Immature natural killer cell (primary cell): ENCODE data around the gene ZBTB16. TPM values are rescaled to one million over a fixed set of nuclear protein-coding genes. Genes with fewer than 3 reads are reported as not detected.
A peak's percentile ranks its signal among the peaks of the same experiment; 100 is the strongest.

Experiments
- DNase-seq, 3 donors: peaks; one replicate each; pipeline ENCODE4 v3.0.0; 2022; ENCODE audit warnings: mixed read lengths in 1 of 3
- H3K27ac Mint-ChIP-seq, 6 donors: one replicate each; pipeline ENCODE4 v1.8.0; 2020; ENCODE audit warnings: mixed read lengths in 6 of 6, mild to moderate bottlenecking in 5 of 6, inconsistent platforms in 4 of 6, moderate library complexity in 3 of 6
- H3K27me3 Mint-ChIP-seq, 3 donors: one replicate each; pipeline ENCODE4 v1.8.0; 2020 to 2021; ENCODE audit warnings: low read depth in 3 of 3, mild to moderate bottlenecking in 3 of 3, mixed read lengths in 3 of 3, moderate library complexity in 3 of 3, inconsistent platforms in 1 of 3
- H3K36me3 Mint-ChIP-seq, 3 donors: one replicate each; pipeline ENCODE4 v1.8.0; 2020; ENCODE audit warnings: mixed read lengths in 3 of 3, inconsistent platforms in 2 of 3, mild to moderate bottlenecking in 2 of 3
- H3K4me1 Mint-ChIP-seq, 2 donors: one replicate each; pipeline ENCODE4 v1.8.0; 2020; ENCODE audit warnings: inconsistent platforms in 2 of 2, mild to moderate bottlenecking in 2 of 2, mixed read lengths in 2 of 2, moderate library complexity in 1 of 2
- H3K4me3 Mint-ChIP-seq, 5 donors: one replicate each; pipeline ENCODE4 v1.8.0; 2020; ENCODE audit warnings: mild to moderate bottlenecking in 5 of 5, mixed read lengths in 5 of 5, inconsistent platforms in 3 of 5, moderate library complexity in 3 of 5
- H3K9me3 Mint-ChIP-seq, 6 donors: one replicate each; pipeline ENCODE4 v1.8.0; 2020; ENCODE audit warnings: mild to moderate bottlenecking in 6 of 6, mixed read lengths in 6 of 6, inconsistent platforms in 4 of 6, moderate library complexity in 3 of 6
- polyA plus RNA-seq, 3 donors: library from polyadenylated mRNA; unstranded; fragments of 300-500 nt; fragmentation: Illumina TruSeq; gene quantifications; one replicate each; pipeline ENCODE4 v1.2.3, GENCODE V29; 2021

ZBTB16 gene
- polyA plus RNA-seq, 3 donors from 2014 or later = 90.4 to 197 (median 92.5) TPM

DNA sequence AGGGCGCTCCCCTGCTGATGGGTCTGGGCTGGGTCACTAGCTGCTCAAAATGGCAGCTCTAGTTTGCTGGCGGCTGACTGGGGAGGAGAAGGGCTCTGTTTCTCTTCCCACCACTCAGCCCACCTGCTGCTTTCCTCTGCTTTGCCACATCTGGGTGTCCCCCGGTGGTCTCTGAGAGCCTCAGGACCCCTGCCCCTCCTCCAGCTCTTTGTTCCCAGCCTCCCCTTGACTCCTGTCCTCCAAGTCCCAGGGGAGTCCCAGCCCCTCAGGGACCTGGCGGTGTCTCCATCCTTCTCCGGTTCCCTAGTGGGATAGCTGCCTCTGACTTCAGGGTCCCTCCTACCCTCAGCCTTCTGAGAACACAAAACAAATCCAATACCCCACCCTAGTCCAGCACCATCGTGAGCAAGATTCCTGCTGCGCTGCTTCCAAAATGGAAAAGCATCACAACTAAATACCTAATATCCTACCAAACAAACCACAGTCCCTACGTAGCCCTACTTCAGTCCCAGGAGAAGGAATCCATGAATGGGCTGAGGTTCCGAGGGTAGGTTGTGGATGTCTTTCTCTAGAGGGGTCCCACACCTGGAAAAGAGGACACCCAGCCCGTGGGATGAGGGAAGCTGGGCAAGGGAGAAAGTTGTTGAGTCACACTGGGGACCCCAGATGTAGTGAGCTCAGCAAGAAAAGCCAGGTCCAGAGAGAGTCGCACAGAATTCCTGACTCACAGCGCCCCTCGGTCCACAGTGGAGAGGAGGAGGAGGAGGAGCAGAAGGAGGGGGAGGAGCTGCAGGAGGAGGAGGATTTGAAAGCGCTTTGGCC, 191.7 kb downstream of the ZBTB16 start:
- Mint-ChIP-seq H3K27ac (peak overlapping the region in 4 of 6 donors; percentile 62 to 69 (median 68)), H3K9me3 (no peaks in the 10 kb centered on the region), H3K36me3 (peaks cover 18 to 35% (median 24%) of the 10 kb centered on the region in 3 donors), H3K4me1 (peaks cover 16 to 30% of the 10 kb centered on the region in 2 donors), H3K4me3 (peak overlapping the region in 1 of 5 donors; percentile 2), H3K27me3 (peaks cover 4 to 16% (median 15%) of the 10 kb centered on the region in 3 donors)
- no peak for DNase-seq

DNA sequence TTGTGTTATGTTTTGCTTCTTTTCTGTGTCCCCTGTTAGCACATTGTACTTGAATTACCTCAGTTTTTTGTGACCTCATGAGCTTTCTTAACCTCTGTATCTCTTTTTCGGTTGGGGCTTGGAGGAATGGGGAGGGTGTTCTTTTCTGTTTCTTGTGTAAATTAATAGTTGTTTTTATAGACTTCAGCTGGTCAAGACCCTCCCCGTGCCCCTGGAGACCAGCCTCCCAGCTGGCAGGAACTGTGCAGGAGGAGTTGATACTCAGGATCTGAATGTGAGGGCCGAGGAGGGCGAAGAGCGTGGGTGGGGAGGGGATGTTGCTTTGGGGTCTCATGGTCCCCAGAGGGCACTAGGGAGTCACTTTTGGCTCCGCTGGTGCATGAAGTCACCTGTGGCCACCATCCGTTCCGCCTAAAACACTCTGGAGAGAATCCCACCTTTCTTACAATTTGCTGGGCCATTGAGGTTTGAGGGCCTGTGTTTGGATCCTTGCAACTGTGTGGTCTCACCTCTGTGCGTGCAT, 192.4 kb downstream of the ZBTB16 start:
- H3K4me3 Mint-ChIP-seq = peak overlapping the region in 1 of 5 donors; percentile 28
- H3K9me3 Mint-ChIP-seq = no peaks in the 10 kb centered on the region
- H3K27ac Mint-ChIP-seq = peak overlapping the region in 3 of 6 donors; percentile 40 to 68 (median 54)
- peaks cover 14 to 30% (median 18%) of the 10 kb centered on the region in 3 donors for H3K36me3 Mint-ChIP-seq
- H3K4me1 Mint-ChIP-seq = peaks cover 10 to 24% of the 10 kb centered on the region in 2 donors
- DNase-seq = no peak
- peaks cover 7 to 16% (median 13%) of the 10 kb centered on the region in 3 donors for H3K27me3 Mint-ChIP-seq

DNA sequence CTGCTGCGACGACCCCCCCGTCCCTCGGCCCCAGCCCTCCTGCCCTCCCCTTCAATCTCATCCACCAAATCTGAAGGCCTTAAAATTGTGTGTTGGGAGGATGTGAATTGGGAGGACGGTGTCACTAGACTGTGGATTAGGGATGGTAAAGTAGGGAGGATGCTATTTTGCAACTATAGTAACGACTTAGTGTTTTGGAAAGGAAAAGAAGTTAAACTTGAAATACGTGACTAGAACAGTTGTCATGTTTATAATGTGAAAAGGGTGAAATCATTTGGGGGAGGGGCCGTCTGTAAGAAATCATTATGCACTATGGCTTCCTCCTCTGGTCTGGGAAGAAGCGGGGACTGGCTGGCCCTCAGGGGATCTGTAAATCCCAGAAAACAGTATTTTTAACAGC, 193.3 kb downstream of the ZBTB16 start:
- Mint-ChIP-seq H3K36me3 (peaks cover 14 to 22% (median 18%) of the 10 kb centered on the region in 3 donors), H3K27ac (peak overlapping the region in 5 of 6 donors; percentile 34 to 63 (median 55)), H3K4me1 (peaks cover 5 to 15% of the 10 kb centered on the region in 2 donors), H3K27me3 (peaks cover 9 to 16% (median 13%) of the 10 kb centered on the region in 3 donors), H3K4me3 (no peak overlapping the region), H3K9me3 (no peaks in the 10 kb centered on the region)
- DNase-seq = no peak

DNA sequence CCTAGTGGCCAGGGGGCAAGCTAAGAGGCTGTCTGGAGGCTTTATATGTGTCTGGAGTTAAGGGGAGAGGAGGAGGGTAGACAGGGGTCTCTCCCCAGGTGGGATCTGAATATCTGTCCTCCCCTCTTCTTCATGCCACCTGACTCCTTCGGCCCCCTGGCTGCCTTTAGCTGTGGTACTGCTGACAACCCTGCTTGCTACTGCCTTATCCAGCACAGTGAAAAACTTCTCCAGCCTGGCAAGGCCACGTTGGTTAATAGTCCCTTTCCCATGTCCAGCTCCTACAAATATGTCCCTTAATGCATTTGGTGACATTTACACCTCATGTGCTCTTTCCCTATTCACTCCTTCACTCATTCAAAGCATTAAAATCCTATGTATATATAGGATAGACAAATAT, 194.3 kb downstream of the ZBTB16 start:
- peaks cover 6 to 10% of the 10 kb centered on the region in 2 donors for H3K4me1 Mint-ChIP-seq
- peak overlapping the region in 4 of 6 donors; percentile 2 to 63 (median 40) for H3K27ac Mint-ChIP-seq
- H3K4me3 Mint-ChIP-seq = no peak overlapping the region
- peaks cover 11 to 19% (median 15%) of the 10 kb centered on the region in 3 donors for H3K27me3 Mint-ChIP-seq
- DNase-seq = no peak
- peaks cover 14 to 18% (median 16%) of the 10 kb centered on the region in 3 donors for H3K36me3 Mint-ChIP-seq
- no peaks in the 10 kb centered on the region for H3K9me3 Mint-ChIP-seq

DNA sequence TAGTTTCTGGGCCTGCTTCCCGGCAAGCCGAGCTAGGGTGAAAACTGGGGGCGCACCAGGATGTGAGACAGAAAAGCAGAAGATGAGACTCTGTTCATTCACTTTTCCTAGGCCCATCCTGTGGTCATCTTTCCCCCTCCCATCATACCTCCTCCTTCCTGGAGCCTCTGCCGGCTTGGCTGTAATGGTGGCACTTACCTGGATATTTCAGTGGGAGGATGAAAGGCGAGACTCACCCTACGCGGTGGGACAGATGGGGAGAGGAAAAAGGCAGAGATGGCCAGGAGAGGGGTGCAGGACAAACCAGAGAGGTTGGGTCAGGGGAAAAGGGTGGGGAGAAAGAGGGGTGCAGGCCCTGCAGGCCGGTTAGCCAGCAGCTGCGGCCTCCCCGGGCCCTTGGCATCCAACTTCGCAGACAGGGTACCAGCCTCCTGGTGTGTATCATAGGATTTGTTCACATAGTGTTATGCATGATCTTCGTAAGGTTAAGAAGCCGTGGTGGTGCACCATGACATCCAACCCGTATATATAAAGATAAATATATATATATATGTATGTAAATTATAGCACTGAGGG, 195.1 kb downstream of the ZBTB16 start:
- Mint-ChIP-seq H3K4me1 (peaks cover 8 to 14% of the 10 kb centered on the region in 2 donors), H3K9me3 (no peaks in the 10 kb centered on the region), H3K27me3 (peaks cover 12 to 22% (median 21%) of the 10 kb centered on the region in 3 donors), H3K27ac (peak overlapping the region in 3 of 6 donors; percentile 5 to 42 (median 29)), H3K36me3 (peaks cover 14 to 18% (median 15%) of the 10 kb centered on the region in 3 donors), H3K4me3 (no peak overlapping the region)
- no peak for DNase-seq

DNA sequence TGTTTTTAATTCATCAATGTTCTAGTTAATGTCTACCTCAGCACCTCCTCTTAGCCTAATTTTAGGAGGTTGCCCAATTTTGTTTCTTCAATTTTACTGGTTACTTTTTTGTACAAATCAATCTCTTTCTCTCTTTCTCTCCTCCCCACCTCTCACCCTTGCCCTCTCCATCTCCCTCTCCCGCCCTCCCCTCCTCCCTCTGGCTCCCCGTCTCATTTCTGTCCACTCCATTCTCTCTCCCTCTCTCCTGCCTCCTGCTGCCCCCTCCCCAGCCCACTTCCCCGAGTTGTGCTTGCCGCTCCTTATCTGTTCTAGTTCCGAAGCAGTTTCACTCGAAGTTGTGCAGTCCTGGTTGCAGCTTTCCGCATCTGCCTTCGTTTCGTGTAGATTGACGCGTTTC, 195.8 kb downstream of the ZBTB16 start:
- peaks cover 10 to 16% (median 12%) of the 10 kb centered on the region in 3 donors for H3K36me3 Mint-ChIP-seq
- no peaks in the 10 kb centered on the region for H3K9me3 Mint-ChIP-seq
- peaks cover 7 to 14% of the 10 kb centered on the region in 2 donors for H3K4me1 Mint-ChIP-seq
- peak overlapping the region in 1 of 6 donors; percentile 6 for H3K27ac Mint-ChIP-seq
- no peak for DNase-seq
- H3K27me3 Mint-ChIP-seq = peaks cover 15 to 24% (median 24%) of the 10 kb centered on the region in 3 donors
- H3K4me3 Mint-ChIP-seq = no peak overlapping the region

DNA sequence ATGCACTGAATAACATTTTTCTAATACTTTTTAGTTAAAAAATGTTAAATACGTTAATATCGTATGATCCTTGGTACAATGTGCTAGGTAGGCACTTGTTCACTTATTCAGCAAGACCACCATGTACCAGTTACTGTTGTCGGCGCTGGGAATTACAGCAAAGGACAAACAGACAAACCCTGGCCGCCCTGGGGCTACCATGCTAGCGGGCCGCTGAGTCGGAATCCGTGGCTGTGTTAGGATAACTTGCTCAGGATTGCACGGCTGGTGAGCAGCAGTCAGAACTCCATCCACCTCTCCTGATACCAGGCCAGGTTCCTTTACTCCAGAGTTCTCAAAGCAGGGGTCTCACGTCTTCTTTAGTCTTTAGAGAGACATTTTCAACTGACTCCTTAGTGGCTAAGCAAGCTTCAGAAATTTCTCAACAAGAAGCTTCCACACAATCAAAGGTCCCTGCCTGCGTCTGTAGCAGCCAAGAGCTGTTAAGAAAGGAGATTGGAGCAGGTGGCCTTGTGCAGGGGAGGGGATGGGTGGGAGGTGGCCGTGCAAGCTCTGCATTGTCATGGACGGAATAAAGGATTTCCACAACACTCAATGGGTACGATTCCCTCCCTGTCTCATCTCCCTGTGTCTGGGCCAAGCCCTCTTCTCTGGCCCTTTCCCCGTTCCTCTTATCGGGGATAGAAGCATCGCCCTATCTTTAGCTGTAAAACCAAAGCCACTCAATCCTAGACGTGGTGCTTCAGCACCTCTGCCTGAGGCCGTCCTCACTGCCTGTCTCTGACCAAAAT, 196.9 kb downstream of the ZBTB16 start:
- Mint-ChIP-seq H3K4me3 (no peak overlapping the region), H3K9me3 (no peaks in the 10 kb centered on the region), H3K36me3 (peaks cover 3 to 9% (median 8%) of the 10 kb centered on the region in 3 donors), H3K27me3 (peaks cover 15 to 30% (median 23%) of the 10 kb centered on the region in 3 donors), H3K4me1 (peaks cover 6 to 12% of the 10 kb centered on the region in 2 donors), H3K27ac (peak overlapping the region in 5 of 6 donors; percentile 2 to 45 (median 12))
- no peak for DNase-seq

DNA sequence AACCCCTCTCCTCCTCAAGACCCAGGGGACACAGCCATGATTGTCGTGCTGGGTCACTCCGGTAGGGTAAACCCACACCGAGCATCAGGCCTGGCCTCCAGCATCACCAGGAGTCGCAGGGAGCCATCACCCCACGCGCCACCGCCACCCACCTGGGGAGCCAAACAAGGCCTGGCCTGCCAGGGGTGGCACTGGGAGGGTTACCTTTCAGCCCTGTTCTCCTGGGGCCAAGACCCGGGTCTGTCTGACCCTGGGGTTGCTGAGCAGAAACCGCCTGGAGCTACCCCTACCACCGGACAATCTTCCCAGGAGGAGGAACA, 197.4 kb downstream of the ZBTB16 start:
- Mint-ChIP-seq H3K27ac (peak overlapping the region in 3 of 6 donors; percentile 2 to 45 (median 6)), H3K36me3 (peaks cover 0 to 9% (median 6%) of the 10 kb centered on the region in 3 donors), H3K4me1 (peaks cover 6 to 7% of the 10 kb centered on the region in 2 donors), H3K27me3 (peaks cover 15 to 32% (median 21%) of the 10 kb centered on the region in 3 donors), H3K9me3 (no peaks in the 10 kb centered on the region), H3K4me3 (no peak overlapping the region)
- no peak for DNase-seq

DNA sequence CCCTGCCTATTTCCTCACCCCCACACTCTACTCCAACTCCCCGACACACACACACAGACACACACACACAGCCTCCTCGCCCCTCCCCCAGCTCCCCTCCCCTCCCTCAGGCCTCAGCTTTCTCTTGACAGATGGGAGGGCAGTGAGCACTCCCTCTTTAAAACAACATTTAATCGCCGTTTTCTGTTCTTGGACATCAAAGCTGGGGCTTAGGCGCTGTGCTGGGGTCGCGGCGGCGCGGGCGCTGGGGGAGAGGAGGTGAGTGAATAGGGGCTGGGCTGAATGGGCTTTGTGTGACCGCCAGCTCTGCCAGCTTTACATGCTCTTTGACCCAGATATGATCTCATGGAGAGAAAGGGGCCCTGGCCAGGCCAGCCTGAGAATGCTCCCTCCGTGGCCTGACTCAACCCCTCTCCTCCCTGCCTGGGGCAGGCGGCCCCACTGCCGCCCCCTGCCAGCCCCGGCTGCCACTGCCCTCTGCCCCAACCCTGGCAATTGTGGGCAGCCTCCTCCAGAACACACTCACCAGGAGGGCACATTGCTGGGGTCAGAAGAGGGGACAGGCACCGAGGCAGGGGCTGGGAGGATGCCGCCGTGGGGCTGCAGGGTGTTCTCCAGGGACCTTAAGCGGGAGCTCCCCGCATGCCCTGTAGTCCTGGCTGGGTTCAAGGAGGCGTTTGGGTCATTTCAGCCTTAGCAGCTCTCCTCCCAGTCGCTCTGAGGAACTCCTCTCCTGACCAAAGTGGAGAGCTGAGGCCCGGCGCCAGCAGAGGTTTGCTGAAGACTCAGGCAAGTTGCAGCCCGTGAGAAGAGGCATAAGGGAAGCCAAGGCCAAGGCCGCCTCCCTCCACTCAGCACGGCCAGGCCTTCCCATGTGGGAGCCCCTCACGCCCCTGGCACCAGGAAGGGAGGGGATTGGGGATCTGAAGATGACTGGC, 198.4 kb downstream of the ZBTB16 start:
- Mint-ChIP-seq H3K4me3 (no peak overlapping the region), H3K9me3 (no peaks in the 10 kb centered on the region), H3K4me1 (peaks cover 6 to 7% of the 10 kb centered on the region in 2 donors), H3K27me3 (peaks cover 15 to 29% (median 19%) of the 10 kb centered on the region in 3 donors), H3K36me3 (peaks cover 0 to 6% (median 4%) of the 10 kb centered on the region in 3 donors), H3K27ac (peak overlapping the region in 4 of 6 donors; percentile 6 to 80 (median 56))
- DNase-seq = no peak

DNA sequence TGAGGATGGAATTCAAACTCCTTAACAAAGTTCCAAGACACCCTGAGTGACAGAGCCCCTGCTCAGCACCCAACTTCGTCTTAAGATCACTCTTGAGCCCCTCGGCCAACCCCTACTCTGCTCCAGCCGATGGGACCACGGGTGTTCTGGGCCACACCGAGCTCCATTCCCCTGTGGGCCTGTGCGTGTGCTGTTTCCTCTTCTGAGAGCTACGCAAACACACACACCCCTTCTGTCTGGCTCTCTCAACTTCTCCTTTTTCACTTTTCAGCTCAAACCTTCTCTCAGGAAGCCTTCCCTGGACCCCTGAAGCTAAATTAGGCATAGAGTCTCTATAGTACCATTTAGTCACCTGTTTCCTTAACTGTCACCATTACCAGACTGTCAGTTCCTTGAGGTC, 199.2 kb downstream of the ZBTB16 start:
- Mint-ChIP-seq H3K9me3 (no peaks in the 10 kb centered on the region), H3K36me3 (peaks cover 0 to 6% (median 4%) of the 10 kb centered on the region in 3 donors), H3K27me3 (peaks cover 13 to 26% (median 19%) of the 10 kb centered on the region in 3 donors), H3K27ac (peak overlapping the region; percentile 2 to 80 (median 56)), H3K4me3 (no peak overlapping the region), H3K4me1 (peaks cover 6 to 7% of the 10 kb centered on the region in 2 donors)
- no peak for DNase-seq

DNA sequence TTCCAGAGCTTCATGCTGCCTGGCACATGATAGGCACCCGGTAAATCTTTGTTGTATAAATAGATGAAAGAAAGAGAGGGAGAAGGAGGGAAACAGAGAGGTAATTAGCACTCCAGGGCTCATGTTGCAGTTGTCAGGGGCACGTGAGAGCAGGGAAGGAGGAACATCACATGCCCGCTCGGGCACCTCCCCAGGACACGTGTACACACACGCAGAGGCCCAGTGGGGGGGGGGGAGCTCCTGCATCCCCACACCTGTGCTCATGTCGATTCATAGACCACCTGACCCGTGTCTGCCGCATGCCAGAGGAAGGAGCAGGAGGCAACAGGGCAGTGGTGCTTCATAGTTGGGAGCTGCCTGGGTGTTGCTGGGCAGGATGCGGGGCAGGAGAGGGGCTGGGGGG, 199.6 kb downstream of the ZBTB16 start:
- H3K4me3 Mint-ChIP-seq = no peak overlapping the region
- H3K36me3 Mint-ChIP-seq = peaks cover 0 to 4% (median 4%) of the 10 kb centered on the region in 3 donors
- no peak for DNase-seq
- no peaks in the 10 kb centered on the region for H3K9me3 Mint-ChIP-seq
- peaks cover 6 to 7% of the 10 kb centered on the region in 2 donors for H3K4me1 Mint-ChIP-seq
- H3K27ac Mint-ChIP-seq = peak overlapping the region in 5 of 6 donors; percentile 2 to 73 (median 43)
- H3K27me3 Mint-ChIP-seq = peaks cover 13 to 24% (median 19%) of the 10 kb centered on the region in 3 donors

DNA sequence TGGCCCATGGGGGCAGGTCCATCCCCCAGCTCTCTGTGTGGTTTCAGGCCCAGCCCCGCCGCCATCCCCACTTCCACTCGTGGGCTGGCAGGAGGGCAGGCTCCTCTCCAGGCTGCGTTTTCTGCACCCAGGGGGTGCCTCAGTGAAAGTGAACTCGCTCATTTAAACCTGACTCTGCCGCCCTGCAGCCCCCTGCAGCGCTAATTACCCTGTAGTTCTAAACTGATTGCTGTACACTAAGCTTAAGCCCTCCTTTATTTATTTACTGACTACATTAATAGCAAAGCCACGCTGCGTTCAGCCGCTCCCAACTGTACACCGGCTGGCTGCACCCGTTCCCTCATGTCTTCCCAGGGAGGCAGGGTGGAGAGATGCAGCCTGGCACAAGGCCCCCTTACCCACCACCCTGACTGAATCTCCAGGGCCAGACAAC, 200.1 kb downstream of the ZBTB16 start:
- H3K36me3 Mint-ChIP-seq = peaks cover 0 to 4% (median 4%) of the 10 kb centered on the region in 3 donors
- H3K9me3 Mint-ChIP-seq = no peaks in the 10 kb centered on the region
- H3K27ac Mint-ChIP-seq = peak overlapping the region in 1 of 6 donors; percentile 31
- H3K4me3 Mint-ChIP-seq = no peak overlapping the region
- peaks cover 12 to 24% (median 18%) of the 10 kb centered on the region in 3 donors for H3K27me3 Mint-ChIP-seq
- H3K4me1 Mint-ChIP-seq = peaks cover 6 to 7% of the 10 kb centered on the region in 2 donors
- no peak for DNase-seq
